Right lobe of liver (tissue), 6 donors: ENCODE measurements around the gene PRDM8. TPM values are rescaled to one million over a fixed set of nuclear protein-coding genes. Genes with fewer than 3 reads are reported as not detected.
A peak's percentile ranks its signal among the peaks of the same experiment; 100 is the strongest.

ENCODE experiments used
- ATAC-seq, 4 donors: fragments of 200-7000 bp; cut with Tn5 transposase; one replicate each; pipeline ENCODE4 v1.9.1; 2020; ENCODE audit warnings: mild to moderate bottlenecking in 4 of 4, moderate library complexity in 4 of 4
- DNase-seq, 3 donors: peaks; one replicate each; pipeline ENCODE4 v3.0.0-alpha.2; 2020
- H3K27ac ChIP-seq, 3 donors: fragments of 200-600 bp; one replicate each; pipeline ENCODE4 v1.8.0; 2022
- H3K27me3 ChIP-seq, 2 donors: fragments of 200-600 bp; one replicate each; pipeline ENCODE4 v1.8.0; 2022
- H3K36me3 ChIP-seq, 4 donors: fragments of 200-600 bp; sonication (generic) in 1 of 4; one replicate each; pipeline versions ENCODE4 v1.5.1 to v1.8.0; 2017 to 2022; ENCODE audit warnings: control low read depth in 1 of 4
- H3K4me1 ChIP-seq, 4 donors: fragments of 200-600 bp; sonication (generic) in 1 of 4; one replicate each; pipeline versions ENCODE4 v1.5.1 to v1.8.0; 2017 to 2022; ENCODE audit warnings: control low read depth in 1 of 4
- H3K4me3 ChIP-seq, 3 donors: fragments of 200-600 bp; one replicate each; pipeline ENCODE4 v1.8.0; 2022
- H3K9me3 ChIP-seq, 4 donors: fragments of 200-600 bp; sonication (generic) in 1 of 4; one replicate each; pipeline versions ENCODE4 v1.5.1 to v1.8.0; 2017 to 2022; ENCODE audit warnings: control low read depth in 1 of 4
- POLR2A ChIP-seq: fragments of 450-650 bp; IDR thresholded peaks from one replicate; pipeline ENCODE4 v1.6.1; 2017; ENCODE audit warnings: antibody characterized with exemption, mild to moderate bottlenecking
- WGBS: methylation state at CpG from one replicate; pipeline ENCODE4 v1.1.6; 2018; ENCODE audit warnings: low coverage, low lambda C conversion rate; ENCODE audit not compliant: insufficient coverage; ENCODE audit errors: missing lambda C conversion rate; 5-methylcytosine and 5-hydroxymethylcytosine counted together
- intact Hi-C, 2 donors: fragments of 100-400 bp; cut with DNase I; formaldehyde crosslinking; loops; one replicate each; pipeline versions ENCODE4 v1.11.2 to v1.14.1; 2022
- total RNA-seq, 6 experiments: library from RNA; depleted of rRNA in 2 of 6; stranded (reverse); fragments of >200 nt in 2 of 6; fragmentation: NEBNext Ultra II Directional in 3 of 6; extraction: Animal tissue kit (Norgen Biotek cat#: 25700) in 3 of 6; gene quantifications; one replicate each; pipeline versions ENCODE4 v1.1.0 to v1.2.4, GENCODE V29; 2016 to 2023
- TF ChIP-seq, protein P1 (sequence below), 4 donors: fragments of 200-600 bp in 3 of 4; fragments of 450-650 bp in 1 of 4; IDR thresholded peaks; one replicate each; pipeline versions ENCODE4 v1.5.1 to v1.8.0; 2016 to 2022; ENCODE audit warnings: antibody characterized with exemption in 4 of 4, mild to moderate bottlenecking in 2 of 4
- donor health status: DM: no; HTN: yes; CAD: no.
- donor health status: DM: no; HTN: no; CAD: no.
- donor health status: DM: no; HTN: no; CAD: no.
- donor health status: DM: no; HTN: yes; CAD: no.
- donor health status: DM: no; HTN: yes; CAD: no.

The PRDM8 gene
- total RNA-seq, 6 experiments from 2014 or later: 0.07 to 0.37 (median 0.12) TPM; not detected in 1

DNA sequence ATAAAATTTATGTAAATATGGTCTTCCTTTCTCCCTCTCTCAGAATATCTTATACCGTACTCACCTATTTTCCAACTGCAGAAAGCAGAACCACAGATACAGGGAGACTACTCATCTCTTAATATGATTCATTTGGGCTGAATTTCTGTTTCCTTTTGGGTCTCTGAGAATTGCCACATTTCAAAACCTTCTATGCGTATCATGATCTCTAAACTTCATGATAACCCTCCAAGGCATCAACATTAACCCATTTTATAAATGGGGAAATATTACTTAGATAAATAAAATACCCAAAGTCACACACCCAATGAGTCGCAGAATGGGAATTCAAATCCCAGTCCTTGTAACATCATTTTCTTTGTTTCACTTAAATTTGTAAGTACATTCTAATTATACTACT lies 16.6 kb upstream of the PRDM8 start:
- Histone ChIP-seq H3K27ac (no peak overlapping the region), H3K4me3 (no peak overlapping the region), H3K36me3 (no peaks in the 10 kb centered on the region), H3K9me3 (no peaks in the 10 kb centered on the region), H3K27me3 (peaks cover 2 to 8% of the 10 kb centered on the region in 2 donors), H3K4me1 (peaks cover 0 to 23% (median 7%) of the 10 kb centered on the region in 4 donors)
- intact Hi-C loops: no loop called here
- no peak for DNase-seq
- TF ChIP-seq, protein P1, sequence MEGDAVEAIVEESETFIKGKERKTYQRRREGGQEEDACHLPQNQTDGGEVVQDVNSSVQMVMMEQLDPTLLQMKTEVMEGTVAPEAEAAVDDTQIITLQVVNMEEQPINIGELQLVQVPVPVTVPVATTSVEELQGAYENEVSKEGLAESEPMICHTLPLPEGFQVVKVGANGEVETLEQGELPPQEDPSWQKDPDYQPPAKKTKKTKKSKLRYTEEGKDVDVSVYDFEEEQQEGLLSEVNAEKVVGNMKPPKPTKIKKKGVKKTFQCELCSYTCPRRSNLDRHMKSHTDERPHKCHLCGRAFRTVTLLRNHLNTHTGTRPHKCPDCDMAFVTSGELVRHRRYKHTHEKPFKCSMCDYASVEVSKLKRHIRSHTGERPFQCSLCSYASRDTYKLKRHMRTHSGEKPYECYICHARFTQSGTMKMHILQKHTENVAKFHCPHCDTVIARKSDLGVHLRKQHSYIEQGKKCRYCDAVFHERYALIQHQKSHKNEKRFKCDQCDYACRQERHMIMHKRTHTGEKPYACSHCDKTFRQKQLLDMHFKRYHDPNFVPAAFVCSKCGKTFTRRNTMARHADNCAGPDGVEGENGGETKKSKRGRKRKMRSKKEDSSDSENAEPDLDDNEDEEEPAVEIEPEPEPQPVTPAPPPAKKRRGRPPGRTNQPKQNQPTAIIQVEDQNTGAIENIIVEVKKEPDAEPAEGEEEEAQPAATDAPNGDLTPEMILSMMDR (IDR thresholded peaks at IDR 0.05): no peak
- TF ChIP-seq POLR2A: no peak
- no peak for ATAC-seq
- WGBS: 81% methylated on average over 3 of the region's 3 CpGs

DNA sequence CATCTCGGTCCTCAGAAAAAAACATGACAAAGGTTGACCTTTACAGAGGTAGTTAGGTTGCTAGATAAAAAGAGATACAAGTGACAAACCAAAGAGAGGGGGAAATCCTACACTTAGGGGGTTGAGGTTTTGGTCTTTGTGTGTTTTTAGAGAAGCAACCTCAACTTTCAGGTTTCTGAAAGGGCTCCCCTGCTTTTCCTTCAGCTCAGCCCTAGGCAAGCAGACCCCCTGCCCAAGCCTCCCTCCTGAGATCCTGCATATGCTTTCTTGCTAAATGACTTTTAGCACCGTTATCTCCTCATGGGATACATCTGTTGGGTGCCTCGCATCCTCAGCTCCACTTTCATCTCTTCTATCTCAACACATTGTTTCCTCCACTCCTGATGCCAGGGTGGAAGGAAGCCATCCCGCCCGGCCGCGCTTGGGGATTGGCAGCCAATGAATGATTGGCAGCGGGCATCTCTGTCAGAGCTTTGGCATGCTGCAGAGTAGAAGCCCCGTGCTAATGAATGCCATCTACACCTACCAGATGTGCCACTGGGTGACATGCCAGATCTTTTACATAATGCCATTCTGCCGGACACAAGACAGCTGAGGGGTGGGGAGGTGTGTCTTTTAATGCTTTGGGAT lies 15.0 kb upstream of the PRDM8 start:
- DNase-seq: no peak
- H3K27ac ChIP-seq: no peak overlapping the region

DNA sequence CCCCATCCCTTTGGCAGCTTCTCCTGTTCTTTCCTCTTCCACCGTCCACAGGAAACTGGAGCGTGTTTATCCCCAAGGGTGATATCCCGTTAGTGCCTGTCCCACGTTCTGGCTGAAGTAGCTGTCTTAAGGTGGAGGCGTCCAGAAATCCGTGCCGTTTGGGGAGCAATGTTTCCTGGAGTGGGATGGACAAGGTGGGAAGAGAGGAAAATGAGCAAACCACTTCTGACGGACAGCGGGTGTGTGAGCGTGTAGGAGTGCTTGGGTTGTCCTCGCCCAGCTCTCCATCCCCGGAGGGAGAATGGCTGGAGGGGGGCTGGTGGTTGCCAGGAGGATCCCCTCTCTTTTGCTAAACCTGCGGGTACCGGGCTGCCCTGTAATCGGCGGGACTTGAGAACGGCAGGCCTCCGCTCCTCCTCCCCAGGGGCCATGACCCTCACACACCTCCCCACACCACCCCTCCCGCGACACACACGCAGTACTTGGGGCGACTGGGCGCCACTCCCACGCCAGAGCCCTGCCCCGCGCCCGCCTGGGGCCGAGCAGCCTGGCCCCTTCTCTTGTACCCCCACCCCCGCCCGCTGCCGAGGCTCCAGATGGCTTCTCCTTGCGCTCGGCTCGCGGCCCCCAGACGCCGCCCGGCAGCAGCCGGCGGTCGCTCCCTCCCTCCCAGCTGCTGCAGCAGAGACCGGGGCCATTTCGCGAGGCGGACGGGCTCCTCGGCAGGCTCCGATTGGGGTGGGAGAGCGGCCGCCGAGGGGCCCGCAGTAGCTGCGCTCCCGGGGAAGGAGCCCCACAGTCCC lies 13.9 kb upstream of the PRDM8 start:
- H3K27me3 ChIP-seq: peaks cover 5 to 24% of the 10 kb centered on the region in 2 donors
- no peak overlapping the region for H3K27ac ChIP-seq
- no peaks in the 10 kb centered on the region for H3K9me3 ChIP-seq
- peak in 2 of 3 donors; percentile 35 to 56 for DNase-seq
- peak; percentile 34 to 45 (median 42) for ATAC-seq
- TF ChIP-seq, protein P1 (IDR thresholded peaks at IDR 0.05): no peak
- no peak for TF ChIP-seq POLR2A
- peaks cover 0 to 24% (median 7%) of the 10 kb centered on the region in 4 donors for H3K4me1 ChIP-seq
- intact Hi-C loops: no loop called here
- H3K36me3 ChIP-seq: no peaks in the 10 kb centered on the region
- H3K4me3 ChIP-seq: peak overlapping the region; percentile 46 to 56 (median 47)
- 2% methylated on average over 24 of the region's 54 CpGs for WGBS

More for the DNA sequence above, 15.0 kb upstream of the PRDM8 start:
- peaks cover 5 to 13% of the 10 kb centered on the region in 2 donors for H3K27me3 ChIP-seq
- 14% methylated on average over 10 of the region's 10 CpGs for WGBS
- intact Hi-C loops: no loop called here
- H3K4me1 ChIP-seq: peaks cover 0 to 24% (median 7%) of the 10 kb centered on the region in 4 donors
- no peak overlapping the region for H3K4me3 ChIP-seq
- H3K9me3 ChIP-seq: no peaks in the 10 kb centered on the region
- ATAC-seq: no peak
- H3K36me3 ChIP-seq: no peaks in the 10 kb centered on the region
- TF ChIP-seq, protein P1 (IDR thresholded peaks at IDR 0.05): no peak
- TF ChIP-seq POLR2A: no peak

DNA sequence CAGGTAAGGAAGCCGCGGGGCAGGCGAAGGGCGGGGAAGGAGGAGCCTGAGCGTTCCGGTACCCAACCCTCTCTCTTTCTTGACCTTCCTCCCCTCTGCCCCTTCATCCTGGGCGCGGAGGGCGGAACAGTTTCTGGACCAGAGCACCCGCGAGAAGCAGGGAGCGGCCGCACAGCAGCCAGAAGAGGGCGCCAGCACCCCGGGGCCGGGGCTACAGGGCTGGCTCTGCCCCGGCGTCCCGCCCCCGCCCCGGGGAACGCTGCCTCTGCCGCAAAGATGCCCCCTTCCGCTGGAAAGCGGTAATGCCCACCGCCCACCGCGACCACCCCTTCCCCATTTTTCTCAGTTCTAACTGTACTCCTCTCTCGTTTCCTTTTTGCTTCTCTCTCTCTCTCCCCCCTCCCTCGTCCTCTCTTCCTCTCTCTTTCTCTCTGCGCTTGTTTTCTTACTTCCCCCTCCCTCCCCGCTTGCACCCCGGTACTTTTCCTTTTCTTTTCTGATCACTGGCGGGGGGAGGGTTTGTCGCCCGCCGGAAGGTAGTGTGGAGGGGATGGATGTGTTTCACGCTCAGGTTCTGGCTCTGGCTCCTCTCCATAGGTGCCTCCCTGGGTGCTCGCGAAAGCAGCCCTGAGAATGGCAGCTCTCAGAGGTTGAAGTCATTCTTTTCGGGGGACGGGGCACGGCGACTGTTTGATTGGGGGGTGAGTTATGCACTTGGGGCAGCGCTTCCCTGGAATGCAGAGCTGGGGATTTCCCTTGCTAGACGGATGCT lies 13.1 kb upstream of the PRDM8 start:
- DNase-seq (peak; percentile 75 to 88 (median 86)), ATAC-seq (peak; percentile 93 to 97 (median 94))
- Histone ChIP-seq H3K4me1 (peaks cover 0 to 24% (median 7%) of the 10 kb centered on the region in 4 donors), H3K4me3 (peak overlapping the region; percentile 46 to 56 (median 47)), H3K27me3 (peaks cover 5 to 32% of the 10 kb centered on the region in 2 donors), H3K27ac (no peak overlapping the region), H3K36me3 (no peaks in the 10 kb centered on the region), H3K9me3 (no peaks in the 10 kb centered on the region)
- no peak for TF ChIP-seq POLR2A
- TF ChIP-seq, protein P1 (IDR thresholded peaks at IDR 0.05): peak; percentile 56 to 87 (median 85)
- 1% methylated on average over 27 of the region's 46 CpGs for WGBS
- intact Hi-C loops: no loop called here
